NCI-H1436 treated with DMSO at 0.1 percent for 48 hours (cell line): ENCODE results near the gene CDR2.

Experiments used
- DNase-seq: peaks from one replicate; lab custom pipeline; 2025; lab: John Stamatoyannopoulos, UW

Gene CDR2

DNA sequence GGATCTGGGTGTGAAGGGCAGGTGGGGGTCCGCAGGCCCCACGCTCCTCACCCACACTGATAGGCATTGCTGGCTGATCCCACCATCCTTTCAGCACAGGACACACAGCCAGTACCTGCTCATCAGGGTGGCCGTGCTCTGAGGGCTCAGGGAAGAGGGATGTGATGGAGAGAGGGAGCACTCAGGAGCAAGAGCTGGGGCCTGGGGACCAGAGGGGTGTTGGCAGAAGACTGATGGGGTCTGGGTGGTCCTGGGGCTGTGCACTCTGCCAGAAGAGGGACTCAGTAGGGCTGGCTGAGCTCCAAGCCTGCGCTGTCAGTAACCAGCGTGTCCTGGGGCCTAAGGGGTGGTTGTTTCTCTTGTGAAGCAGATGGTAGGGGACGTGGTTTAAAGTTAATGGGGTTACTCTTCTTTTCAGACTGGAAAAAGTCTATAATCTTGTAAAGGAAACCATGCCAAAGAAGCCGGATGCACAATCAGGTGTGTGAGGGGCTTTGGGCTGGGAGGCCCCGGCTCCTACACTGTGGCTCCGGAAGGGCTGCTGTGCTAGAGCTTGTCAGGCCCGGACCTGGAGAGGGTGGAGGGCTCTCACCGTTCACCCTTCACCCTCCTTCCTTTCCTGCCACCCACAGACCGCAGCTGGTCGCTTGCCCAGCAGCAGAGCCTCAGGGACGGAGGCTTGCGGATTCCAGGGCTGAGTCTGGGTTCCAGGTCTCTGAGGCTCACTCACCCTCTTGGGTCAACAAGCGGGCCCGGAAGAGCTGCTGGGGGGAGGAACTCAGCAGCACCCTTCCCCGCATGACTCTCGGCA lies 49.4 kb downstream of the CDR2 start:
- DNase-seq: no peak

DNA sequence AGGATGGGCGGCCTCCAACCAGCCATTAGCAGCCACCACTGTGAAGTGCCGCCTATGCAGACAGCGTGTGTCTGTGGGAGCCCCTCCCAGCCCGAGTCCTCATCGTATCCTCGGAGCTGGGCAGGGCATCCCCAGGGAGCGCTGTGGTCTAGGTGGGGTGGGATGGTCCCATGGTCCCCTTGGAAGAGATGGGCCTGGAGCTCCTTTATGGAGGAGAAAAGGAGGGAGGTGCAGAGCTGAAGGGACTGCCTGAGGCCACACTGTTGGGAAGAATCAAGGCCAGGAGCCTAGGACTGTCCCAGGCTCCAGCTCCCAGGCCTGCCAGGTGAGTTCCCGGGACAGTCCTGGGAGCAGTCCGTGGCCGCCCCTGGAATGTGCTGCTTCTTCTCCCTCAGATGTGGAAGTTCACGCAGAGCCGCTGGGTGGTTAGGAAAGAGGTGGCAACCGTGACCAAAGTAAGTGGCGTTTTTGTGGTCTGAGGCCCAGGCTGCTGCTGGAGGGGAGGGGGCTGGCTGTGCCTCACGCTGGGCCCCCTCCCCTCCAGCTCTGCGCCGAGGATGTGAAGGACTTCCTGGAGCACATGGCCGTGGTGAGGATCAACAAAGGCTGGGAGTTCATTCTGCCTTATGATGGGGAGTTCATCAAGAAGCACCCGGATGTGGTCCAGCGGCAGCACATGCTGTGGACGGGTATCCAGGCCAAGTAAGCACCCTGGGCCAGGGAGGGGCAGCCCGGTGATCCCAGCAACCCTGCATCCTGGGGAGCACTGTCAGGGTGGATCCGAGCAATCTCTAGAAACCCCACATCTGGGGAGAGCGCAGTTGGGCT lies 50.2 kb downstream of the CDR2 start:
- no peak for DNase-seq

GRCh38 chr16:22323173-22323958 lies 51.1 kb downstream of the CDR2 start:
- no peak for DNase-seq

DNA sequence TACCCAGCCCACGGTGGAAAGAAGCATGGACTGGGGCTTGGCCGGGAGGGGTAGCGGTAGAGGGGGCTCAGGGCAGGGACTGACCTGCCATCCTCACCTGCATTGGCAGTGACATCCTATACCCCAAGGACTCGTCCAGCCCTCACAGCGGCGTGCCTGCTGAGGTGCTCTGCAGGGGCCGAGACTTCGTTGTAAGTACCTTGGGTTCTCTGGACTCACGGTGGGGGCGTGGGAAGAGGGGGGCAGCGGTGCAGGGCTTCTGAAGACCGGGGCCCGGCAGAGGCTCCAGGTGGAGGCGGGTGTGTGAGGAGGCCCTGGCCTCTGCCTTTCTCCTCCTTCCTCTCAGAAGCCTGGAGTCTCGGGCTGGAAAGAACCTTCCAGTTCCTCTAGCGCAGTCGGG lies 51.7 kb downstream of the CDR2 start:
- no peak for DNase-seq

DNA sequence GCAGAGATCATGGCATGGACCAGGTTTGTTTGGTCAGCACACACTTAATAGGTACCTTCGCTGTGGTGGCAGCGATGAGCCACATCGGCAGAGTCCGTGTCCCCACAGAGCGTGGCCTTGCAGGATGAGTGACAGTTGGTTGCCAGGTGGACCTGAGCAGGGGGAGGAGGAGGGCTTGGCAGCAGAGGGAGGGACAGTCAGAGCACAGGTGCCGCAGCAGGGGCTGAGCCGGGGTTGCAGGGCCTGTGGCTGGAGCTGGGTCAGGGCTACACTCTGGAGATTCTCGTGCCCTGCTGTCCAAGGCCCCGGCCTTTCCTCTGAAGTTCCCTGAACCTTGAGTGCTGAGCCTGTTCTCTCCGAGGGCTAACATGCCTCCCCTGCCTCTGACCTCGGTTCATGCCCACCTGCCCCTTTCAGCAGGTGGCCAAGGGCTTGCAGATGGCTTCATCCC lies 52.4 kb downstream of the CDR2 start:
- DNase-seq: no peak

GRCh38 chr16:22321340-22322001 lies 52.9 kb downstream of the CDR2 start:
- peak; percentile 42 for DNase-seq

- no peak for DNase-seq
Observed at GRCh38 chr16:22320572-22321339, 53.7 kb downstream of the CDR2 start.

DNA sequence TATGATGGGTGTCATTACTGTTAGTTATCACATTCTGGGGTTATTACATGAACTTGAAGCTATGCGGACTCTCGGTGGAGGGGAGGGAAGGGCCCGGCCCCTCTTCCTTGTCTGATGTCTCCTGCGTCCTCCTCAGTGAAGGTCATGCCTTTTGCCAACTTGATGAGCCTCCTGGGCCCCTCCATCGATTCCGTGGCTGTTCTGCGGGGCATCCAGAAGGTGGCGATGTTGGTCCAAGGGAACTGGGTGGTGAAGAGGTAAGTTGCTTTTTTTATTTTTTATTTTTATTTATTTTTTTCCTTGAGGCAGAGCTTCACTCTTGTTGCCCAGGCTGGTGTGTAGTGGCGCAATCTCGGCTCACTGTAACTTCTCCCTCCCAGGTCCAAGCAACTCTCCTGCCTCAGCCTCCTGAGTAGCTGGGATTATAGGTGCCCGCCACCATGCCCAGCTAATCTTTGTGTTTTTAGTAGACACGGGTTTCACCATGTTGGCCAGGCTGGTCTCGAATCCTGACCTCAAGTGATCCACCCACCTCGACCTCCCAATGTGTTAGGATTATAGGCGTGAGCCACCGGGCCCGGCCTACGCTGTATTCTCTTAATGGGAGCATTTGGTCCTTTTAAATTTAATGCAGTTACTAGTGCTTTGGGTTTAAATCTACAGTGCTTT lies 55.6 kb downstream of the CDR2 start:
- DNase-seq: no peak

DNA sequence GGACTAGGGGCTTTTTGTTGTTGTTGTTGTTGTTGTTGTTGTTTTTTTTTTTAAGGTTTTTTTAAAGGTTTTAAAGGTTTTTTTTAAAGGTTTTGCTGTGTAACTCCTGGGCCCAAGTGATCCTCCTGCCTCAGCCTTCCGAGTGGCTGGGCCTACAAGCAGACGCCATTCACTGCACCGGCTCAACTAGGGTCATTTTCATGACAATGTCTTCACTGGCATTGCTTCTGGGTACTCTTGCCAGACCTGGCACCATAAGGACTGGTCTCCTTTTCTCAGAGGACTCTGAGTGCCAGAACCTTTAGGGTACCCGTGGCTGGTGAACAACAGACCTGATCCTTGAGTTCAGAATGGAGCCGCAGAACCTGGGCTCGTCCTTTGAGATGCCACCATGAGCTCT lies 56.8 kb downstream of the CDR2 start:
- no peak for DNase-seq

DNA sequence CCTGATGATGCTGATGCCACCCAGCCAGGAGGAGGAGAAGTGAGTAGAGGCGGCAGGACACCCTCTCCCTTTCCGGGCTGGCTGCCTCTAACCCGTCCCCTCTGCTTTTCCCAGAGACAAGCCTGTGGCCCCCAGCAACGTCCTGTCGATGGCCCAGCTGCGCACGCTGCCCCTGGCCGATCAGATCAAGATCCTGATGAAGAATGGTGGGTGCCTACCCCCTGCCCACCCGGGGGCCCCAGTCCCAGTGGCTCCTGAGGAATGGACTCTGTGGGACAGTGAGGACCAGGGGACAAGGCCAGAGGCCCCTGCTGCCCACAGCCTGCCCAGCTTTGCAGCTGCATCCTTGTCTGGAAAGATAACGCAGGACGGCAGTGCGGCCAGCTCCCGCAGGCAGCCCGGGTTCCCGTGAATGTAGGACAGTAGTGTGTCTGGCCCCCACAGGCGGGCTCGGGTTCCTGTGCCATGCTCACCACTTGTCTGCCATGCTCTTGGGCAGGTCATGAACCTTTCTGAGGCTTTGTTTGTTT lies 57.4 kb downstream of the CDR2 start:
- no peak for DNase-seq

DNA sequence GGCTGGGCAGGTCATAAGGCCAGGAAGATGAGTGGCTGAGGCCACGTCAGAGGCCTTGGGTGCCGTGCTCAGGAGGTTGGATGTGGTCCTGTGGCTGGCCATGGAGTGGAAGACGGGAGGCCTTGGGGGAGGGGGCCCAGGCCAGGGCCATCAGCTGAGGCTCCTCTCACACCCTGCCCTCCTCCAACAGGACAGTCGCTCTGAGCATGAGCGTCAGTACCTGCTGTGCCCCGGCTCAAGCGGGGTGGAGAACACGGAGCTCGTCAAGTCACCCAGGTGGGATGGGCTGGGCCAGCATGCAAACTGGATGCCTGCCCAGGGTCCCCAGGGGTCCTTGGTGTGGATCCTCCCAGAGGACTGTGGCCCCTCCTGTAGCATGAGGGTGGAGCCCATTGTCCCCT lies 58.0 kb downstream of the CDR2 start:
- no peak for DNase-seq

DNA sequence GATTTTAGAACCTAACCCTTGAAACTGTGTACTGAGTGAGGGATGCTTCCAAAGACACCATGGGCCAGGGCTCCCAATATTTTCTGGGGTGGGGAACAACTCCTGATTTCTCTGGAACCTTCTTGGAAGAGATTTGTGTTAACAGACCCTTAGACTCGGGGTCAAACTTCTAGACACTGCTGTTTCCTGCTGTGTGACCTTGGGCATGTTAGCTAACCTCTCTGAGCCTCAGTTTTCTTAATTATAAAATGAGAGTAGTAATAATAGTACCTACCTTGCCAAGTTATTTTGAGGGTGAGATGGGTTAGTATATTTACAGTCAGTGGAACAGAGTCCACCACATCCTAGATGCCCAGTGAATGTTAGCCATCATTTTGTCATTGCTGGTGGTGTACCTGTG lies 58.4 kb downstream of the CDR2 start:
- no peak for DNase-seq

DNA sequence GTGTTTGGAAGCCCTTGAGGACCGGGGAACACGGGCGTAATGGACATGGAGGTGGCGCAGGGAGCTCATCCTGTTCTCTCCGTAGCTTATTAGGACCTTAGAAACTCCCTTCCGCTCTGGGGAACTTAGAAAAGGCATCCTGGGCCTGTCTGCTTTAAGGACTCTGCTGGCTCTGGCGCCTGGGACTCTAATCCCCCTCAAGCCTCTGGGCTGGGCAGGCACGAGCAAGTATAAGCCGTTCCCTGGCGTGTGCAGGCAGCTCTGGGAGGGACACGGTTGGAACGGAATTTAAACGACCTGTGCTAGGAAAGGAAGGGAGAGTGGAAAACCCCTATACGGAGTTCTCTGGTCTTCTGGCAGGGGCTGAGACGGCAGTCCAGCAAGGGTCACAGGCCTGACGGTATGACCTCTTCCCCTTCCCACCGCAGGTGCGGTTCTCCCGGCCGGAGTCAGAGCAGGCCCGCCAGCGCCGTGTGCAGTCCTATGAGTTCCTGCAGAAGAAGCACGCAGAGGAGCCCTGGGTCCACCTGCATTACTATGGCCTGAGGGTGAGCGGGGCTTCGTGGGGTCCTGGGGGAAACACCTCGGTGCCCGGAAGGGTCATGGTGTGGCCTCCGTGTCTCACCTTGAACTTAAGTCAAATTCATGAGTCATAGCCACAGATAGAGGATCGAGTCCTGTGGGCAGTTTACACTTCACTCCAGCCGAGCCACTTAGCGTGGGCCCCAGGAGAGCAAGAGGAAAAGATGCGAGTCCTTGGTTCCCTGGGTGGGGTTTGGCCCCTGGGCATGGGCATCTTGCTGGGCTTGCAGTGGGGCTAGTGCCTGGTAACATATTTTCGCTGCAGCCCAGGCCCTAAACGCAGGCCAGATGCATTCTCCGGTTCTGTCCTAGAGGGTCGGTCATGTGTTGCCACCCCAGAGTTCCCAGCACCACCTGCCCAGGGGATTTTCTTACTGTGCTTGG lies 59.5 kb downstream of the CDR2 start:
- no peak for DNase-seq

- no peak for DNase-seq
Observed at GRCh38 chr16:22313876-22314470, 60.4 kb downstream of the CDR2 start.

- DNase-seq: no peak
Observed at GRCh38 chr16:22312897-22313781, 61.3 kb downstream of the CDR2 start.

DNA sequence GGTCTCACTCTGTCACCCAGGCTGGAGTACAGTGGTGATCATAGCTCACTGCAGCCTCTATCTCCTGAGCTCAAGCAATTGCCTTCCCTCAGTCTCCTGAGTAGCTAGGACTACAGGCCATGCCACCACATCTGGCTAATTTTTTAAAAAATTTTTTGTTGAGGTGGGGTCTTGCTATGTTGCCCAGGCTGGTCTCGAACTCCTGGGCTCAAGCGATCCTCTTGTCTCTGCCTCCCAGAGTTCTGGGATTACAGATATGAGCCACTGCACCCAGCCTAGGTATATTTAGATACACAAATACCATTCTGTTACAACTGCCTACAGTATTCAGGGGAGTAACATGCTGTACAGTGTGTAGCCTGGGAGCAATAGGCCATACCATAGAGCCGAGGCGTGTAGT lies 62.9 kb downstream of the CDR2 start:
- DNase-seq: no peak

GRCh38 chr16:22308824-22309520 lies 65.4 kb downstream of the CDR2 start:
- no peak for DNase-seq
